ENCODE measurements around the gene DRD4.
"Not testable (repeated sequence)": the region's sequence is repeated elsewhere in the genome, so short reads cannot be mapped to it uniquely, and the experiment has no call there.

The DRD4 gene

DNA sequence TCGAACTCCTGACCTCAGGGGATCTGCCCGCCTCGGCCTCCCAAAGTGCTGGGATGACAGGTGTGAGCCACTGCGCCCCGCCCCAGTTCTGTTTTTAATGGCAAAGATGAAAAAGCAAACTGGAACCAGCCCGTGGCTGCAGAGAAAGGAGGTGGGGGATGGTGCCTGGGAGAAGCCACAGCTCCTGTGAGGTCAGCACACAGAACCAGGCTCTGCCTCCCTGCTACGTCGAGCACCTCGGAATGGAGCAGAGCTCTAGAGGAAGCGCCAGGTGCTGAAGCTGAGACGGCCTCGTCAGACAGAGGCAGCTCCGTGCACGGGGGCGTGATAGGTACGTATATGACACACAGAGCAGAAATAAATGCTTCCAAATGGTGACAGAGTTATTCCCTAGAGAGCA, 8.5 kb downstream of the DRD4 start:
- DNase-seq = no peak

DNA sequence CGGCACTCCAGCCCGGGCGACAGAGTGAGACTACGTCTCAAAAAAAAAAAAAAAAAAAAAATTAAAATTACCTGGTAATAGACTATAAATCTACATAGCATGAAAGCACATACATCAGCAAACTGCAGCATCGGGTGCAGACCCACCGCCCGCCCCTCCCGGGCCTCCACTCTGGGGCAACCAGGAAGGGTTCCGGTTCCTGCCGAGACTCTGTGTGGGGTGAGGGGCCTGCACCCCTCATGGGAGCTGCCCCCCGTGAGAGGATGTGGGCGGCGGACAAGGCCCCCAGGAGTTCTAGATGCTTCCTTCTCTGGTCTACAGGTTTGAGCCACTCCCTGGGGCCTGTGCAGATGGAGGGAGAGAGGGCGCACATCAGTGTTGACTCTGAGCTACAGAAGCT, 9.1 kb downstream of the DRD4 start:
- DNase-seq = no peak

DNA sequence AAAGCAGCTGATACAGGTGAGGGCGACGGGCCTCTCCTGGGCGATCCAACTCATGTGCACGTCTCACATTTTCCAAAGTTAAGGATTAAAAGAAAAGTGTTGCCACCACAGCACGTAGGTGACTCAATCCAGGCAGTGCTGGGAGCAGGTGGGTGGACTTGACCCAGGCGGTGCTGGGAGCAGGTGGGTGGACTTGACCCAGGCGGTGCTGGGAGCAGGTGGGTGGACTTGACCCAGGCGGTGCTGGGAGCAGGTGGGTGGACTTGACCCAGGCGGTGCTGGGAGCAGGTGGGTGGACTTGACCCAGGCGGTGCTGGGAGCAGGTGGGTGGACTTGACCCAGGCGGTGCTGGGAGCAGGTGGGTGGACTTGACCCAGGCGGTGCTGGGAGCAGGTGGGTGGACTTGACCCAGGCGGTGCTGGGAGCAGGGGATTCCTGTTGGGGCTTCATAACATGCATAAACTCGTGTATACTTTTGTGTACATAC, 10.6 kb downstream of the DRD4 start:
- not testable (repeated sequence) for DNase-seq

DNA sequence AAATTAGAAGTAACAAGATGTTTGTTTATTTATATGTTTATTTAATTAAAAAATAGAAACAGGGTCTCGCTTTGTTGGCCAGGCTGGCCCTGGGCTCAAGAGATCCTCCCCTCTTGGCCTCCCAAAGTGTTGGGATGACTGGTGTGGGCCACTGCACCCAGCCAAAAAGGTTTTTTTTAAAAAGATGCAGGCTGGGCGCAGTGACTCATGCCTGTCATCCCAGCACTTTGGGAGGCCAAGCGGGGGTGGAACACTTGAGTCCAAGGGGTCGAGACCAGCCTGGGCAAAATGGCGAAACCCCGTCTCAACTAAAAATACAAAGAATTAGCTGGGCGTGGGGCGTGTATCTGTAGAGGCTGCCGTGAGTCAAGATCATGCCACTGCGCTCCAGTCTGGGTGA, 13.4 kb downstream of the DRD4 start:
- DNase-seq = no peak

DNA sequence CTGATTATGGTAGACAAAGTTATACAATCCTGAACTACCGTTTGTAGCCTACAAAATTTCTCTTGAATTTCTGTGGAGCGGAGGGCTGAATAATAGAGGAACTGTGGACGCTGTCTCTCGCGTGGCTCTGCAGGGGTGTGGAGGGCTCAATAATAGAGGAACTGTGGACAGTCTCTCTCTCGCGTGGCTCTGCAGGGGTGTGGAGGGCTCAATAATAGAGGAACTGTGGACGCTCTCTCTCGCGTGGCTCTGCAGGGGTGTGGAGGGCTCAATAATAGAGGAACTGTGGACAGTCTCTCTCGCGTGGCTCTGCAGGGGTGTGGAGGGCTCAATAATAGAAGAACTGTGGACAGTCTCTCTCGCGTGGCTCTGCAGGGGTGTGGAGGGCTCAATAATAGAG, 16.1 kb downstream of the DRD4 start:
- DNase-seq = peak; percentile 13

DNA sequence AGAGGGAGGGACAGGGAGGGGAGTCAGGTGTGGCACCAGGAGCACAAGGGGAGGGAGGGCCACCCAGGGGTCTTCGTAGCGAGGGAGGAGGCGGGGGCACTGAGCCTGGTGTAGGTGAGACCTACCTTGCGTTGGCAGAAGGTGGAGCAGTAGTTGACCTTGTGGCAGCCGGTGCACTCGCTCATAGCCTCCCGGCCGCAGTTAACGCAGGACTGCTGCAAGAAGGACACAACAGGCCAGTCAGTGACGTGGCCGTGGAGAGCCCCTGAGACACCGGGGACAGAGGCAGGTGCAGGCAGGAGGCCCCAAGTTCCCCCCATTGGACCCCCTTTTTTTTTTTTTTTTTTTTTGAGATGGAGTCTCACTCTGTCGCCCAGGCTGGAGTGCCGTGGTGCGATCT, 16.8 kb downstream of the DRD4 start:
- no peak for DNase-seq

DNA sequence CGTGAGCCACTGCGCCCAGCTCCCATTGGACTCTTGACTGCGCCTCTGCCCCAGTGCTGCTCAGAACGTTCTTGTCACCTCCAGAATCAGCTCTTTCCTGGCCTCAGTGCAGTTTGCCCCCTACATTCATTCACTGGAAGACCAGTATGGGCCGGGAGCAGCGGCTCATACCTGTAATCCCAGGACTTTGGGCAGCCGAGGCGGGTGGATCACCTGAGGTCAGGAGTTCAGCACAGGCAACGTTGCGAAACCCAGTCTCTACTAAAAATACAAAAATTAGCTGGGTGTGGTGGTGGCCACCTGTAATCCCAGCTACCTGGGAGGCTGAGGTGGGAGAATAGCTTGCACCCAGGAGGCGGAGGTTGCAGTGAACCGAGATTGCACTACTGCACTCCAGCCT, 17.4 kb downstream of the DRD4 start:
- DNase-seq = not testable (repeated sequence)

DNA sequence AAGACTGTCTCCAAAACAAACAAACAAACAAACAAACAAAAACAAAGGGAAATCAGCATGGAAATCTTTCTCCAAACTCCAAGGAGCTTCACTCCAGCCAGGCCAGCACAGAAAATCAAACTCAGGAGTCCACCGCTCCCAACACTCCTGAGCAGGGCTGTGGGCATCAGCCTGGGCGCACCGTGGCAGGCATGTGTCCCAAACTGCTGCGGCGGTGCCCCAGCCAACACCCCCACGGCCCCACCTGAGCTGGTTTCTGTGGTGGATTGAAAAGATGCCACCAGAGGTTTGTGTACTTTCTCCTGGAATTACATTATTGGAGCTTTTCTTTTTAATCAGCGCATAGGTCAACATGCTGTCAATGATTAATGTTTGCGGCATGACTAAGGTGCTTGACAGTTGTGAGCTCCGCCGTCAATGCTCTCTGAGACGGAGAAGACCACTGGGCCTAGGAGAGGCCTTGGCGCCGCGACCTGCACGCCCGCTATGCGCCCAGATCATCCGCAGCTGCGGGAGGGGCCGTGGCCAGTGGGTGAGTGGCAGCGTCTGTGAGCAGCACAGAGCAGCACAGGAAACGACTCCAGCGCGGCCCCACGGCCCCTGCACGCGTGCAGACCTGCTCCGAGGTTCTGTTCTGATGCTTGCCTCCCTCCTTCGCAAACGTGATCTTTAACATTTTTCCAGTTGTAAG, 18.1 kb downstream of the DRD4 start:
- no peak for DNase-seq

DNA sequence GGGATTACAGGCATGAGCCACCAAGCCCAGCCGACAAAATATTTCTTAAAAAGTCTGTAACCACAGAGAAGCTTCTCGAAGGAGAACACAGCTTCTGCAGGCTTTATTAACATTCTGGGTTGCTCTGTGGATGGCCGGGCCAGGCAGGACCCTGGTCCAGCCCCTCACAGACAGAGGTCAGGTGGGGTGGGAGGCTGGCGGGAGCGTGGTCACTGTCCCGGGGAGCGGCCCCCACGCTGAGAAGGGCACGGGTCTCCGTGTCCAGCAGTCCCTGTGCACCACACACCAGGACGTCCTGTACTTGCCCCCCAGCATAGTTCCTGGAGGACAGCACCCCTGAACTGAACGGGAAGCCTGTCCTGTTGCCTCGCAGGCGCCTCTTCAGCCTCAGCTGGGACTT, 19.4 kb downstream of the DRD4 start:
- DNase-seq = no peak

DNA sequence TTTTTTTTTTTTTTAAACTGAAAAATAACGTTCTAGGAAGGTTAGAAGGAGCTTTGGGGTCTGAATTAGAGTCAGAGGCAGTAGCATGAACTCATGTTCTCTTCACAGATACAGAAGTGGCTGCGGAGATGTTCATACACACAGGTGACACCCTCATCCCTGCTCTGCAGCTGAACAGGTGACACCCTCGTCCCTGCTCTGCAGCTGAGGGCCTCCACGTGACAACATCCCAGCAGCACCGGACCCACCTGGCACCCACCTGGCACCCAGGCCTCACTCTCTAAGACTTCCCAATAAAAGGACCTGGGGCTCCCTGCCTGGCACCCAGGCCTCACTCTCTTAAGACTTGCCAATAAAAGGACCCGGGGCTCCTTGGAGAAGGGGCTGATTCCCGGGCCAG, 19.8 kb downstream of the DRD4 start:
- no peak for DNase-seq

DNA sequence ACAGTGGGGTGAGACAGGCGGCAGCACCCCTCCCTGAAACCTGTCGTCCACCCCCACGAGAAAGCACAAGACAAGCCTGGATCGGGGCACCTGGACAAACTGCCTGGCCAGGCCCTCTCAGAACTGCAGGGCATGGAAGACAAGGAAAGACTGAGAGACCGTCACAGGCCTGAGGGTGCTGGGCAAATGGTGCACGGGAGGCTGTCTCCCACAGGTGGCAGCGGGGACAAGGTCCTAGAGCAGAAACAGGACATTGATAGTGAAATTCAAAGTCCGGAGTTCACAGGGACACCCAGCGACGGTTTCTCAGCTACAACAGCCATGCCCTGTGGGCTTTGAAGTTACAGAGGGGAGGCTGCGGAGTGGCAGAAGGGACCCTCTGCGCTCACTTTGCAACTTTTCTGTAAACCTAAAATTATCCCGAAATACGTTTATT, 20.6 kb downstream of the DRD4 start:
- DNase-seq = no peak

DNA sequence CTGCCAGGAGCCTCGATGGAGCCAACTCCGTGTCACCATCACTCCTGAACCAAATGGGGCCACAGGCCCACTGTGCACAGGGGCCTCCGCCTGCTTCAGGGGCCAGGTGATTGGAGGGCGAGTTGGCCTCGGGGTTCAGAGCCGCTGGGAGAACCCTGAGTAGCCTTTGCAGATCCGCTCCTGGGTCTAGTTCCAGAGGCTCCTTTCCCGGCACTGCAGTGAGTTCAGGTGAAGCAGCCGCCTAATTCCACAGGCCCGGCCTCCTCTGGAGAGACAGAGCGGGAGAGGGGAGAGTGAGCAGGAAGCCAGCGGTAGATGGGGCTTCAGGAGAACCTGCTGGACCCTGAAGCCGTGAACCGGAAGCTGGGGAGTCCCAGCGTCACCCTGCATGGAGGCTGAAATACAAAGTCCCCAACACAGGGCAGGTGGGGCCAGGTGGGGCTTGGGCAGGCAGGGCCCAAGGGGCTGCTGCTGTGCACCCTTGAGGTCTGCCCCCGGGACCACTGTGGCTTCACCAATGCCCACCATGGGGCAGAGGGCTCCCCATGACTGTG, 22.5 kb downstream of the DRD4 start:
- DNase-seq = no peak

DNA sequence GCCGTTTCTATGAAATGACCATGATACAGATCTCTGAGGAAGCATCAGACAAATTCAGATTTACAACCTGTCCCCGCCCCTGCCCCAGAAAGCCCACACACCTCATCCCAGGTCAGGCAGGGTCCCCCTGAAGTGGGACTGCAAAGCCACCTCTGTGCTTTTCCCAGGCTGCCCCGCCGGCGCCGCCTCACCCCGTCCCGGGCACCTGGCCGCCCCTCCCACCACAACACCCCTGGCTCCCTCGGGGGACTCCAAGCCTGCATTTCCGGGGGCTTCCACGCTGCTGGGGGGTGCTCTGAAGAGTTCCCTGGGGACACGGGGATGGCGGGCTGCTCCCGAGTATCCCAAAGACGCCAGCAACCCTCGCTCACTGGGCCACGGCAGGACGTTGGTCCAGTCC, 23.2 kb downstream of the DRD4 start:
- no peak for DNase-seq

DNA sequence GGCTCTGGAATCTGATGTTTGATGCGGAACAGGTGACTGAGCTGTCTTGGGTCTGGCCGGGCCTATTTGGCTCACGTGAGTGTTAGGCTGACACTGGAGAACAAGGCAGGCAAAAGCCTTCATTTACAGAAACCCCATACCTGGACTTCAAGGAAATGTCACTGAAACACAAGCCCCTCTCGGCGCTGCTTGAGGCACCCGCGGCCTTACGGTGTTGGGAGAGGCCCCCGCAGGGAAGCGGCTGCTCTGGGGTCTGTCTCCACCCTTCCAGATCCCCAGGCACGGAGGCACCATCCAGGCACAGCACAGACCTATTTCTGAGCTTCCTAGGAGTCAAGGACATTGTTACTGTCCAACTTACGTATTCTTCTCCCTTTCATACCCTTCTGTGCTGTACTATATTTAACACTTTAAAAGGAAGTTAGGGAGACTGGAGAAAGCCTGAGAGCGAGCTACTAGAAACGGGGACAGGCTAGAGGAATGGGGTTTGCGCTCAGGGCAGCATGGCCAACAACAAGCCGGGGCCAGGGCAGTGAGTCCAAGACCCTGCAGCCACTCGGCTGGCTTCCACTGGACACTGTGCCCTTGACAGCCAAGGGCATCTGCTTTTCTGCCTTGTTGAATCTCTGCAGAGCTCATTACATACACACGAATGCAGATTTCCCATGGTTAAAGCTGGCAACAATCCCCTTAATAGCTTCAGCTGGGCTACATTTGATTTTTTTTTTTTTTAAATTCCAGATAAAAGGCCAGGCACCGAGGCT, 23.8 kb downstream of the DRD4 start:
- DNase-seq = no peak

DNA sequence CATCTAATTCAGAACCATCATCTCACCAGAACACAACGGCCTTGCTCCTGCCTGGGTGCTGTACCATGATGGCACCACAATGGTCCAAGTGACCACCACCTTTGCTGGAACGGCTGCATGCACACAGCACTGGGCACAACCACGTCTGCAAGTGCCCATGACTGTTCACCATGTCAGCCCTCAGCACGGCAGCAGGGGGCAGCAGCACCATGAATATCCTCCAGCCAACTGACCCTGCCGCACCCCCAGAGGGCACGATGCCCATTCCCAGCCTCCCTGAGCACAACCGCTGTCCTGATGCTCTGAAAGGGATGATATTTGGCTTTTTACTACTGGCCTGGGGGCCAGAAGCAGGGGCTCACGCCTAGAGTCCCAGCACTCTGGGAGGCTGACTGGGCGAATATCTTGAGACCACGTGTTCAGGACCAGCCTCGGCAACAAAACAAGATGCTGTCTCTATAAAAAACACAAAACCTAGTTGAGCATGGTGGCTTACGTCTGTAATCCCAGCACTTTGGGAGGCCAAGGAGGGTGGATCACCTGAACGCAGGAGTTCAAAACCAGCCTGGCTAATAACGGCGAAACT, 25.7 kb downstream of the DRD4 start:
- peak; percentile 49 for DNase-seq

DNA sequence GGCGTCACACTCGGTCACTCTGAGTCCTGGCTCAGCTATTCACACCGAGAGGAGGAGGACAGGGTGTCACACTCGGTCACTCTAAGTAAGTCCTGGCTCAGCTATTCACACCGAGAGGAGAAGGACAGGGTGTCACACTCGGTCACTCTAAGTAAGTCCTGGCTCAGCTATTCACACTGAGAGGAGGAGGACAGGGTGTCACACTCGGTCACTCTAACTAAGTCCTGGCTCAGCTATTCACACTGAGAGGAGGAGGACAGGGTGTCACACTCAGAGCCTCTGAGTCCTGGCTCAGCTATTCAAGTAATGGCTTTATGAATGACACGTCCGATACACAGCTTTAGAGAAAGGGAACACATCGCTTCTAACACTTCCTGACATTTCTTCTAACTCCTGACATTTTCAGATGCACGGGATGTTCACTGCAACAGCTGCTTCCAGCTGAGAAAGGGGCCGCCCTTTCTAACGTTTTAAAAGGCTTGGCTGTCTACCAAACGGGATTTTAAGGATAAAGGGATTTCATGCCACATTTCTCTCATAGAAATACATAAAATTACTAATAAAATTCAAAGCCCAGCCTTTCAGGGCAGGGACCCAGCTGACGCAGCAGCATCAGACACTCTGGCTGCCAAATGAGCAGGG, 28.1 kb downstream of the DRD4 start:
- no peak for DNase-seq

DNA sequence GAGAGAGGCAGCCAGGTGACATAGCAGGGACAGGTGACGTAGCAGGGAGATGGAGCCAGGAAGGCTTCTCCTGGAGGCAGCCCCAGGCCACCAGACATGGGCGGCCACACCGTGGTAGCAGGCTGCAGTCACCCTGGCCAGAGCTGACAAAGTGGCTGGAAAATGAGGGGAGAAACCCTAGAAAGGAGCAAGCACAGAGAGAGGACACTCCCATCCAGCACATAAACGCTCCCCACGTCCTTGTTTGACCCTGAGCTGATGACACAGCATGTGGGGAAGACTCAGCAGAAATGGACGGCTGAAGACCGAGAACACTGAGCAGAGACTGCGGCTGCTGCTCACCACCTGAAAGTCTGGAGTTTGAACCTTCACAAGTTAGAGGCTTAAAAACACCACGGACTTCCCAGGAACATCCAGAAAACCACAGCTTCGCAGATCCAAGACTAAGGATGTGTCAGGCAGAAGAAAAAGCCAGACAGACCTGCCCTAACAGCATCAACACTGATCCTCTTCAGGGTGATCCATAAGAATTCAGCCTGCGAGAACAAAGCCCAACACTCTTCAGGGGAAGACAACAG, 28.7 kb downstream of the DRD4 start:
- no peak for DNase-seq

DNA sequence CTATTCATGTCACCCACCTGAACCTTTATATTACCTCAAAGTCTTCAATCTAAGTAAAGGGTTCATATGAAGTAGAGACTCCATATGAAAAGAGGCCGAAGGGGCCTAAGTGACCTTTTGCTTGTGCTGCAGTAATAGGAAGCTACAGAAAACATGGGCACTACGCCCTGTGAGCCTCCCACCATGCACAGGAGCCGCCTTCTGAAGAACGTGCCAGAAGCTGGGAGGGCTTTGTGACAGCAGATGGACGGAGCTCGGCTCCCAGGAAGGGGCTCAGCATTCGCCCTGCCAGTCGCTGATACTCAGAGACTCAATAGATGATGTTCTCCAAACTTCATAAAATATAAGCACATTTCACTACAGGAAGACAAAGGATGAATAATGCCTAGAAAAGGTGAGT, 36.8 kb downstream of the DRD4 start:
- DNase-seq = no peak

DNA sequence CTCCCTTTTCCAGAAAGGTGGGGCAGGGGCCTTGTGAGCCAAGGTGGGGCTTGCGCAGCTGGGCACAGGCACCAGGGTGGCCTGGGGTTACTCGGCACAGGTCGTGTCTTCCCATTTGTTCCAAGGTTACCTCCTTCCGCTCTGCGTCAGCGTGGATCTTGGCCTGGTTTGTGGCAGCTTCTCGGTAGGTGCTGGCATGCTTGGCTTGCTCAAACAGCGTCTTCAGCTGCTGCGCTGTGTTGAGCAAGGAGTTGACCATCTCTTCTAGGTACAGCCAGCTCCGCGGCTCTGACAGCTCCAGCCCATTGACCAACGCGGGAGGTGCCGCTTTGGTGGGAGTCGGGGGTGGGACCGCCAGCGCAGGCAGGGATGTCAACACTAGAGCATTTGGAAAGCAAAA, 37.3 kb downstream of the DRD4 start:
- no peak for DNase-seq

DNA sequence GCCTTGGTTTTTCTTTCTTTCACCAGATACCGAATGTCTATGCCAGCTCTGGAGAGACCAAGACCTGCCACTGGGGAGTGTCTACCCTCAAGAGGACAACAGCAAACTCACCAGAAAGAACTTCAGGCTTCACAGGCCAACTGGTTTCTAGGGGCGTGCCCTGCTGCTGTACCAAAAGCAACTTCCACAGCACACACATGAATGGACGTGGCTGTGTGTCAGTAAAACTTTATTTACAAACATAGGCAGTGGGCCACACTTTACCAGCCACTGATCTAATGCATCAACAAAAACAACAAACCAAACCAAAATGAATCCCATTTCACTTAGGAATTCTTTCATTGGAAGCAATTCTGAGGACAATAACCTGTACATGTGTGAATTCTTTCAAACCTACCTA, 41.2 kb downstream of the DRD4 start:
- no peak for DNase-seq

DNA sequence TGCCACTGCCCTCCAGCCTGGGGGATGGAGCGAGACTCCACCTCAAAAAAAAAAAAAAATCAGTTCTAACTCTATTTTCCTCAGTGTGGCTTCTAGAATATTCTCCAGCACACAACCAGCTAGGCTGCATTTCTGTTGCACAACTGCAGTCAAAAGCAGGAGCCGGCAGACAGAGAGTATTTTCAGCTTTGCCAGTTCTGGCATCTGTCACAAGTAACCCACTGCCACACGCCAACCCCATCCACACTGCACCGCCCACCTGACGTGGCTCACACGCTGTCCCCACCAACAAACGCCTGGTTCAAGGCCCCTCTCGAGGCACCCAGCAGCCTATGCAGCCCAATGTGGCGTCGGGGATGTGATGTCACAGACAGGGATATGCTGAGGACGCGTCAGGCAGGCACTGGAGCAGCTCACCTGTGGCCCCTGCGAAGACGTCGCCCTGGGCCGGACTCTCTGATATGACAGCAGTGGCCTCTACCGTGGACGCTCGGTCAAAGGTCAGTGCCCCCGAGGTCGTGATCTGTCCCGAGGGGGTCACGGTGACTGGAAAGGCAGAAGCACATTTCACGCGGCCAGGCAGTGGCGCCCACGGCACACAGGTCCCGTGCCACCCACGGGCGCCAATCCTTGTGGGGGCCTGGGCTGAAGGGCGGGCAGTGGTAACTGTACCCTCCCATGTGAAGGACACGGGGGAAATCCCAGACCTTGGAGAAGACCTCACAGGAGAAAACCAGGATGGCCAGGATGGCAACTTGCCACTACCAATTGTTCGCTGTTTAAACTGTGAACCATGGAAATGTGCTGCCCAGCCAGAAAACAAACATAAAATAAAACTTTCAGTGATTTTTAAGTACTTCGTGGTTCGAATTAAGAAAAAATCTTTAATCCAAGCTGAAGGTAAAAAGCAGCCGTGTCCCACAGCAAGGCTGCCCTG, 42.5 kb downstream of the DRD4 start:
- no peak for DNase-seq

DNA sequence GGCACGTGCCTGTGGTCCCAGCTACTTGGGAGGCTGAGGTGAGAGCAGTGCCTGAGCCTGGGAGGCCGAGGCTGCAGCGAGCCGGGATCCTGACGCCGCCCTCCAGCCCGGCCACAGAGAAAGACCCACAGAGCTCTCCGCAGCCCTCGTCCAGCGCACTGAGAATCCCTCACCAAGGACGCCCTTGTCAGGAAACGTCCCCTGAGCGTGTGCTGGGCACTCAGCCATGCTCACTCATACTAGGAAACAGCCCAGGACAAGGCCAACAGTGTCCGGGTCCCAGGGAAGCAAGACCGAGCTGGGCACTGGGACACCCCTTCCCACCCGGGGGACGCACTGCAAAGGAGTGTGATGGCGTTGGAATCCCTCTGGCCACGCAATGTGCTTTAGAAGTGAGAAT, 43.4 kb downstream of the DRD4 start:
- no peak for DNase-seq

Data from CD4-positive, alpha-beta T cell treated with Interferon gamma for 1 hour (primary cell).